ENCODE measurements around the gene LCK.
"Not testable (repeated sequence)": the region's sequence is repeated elsewhere in the genome, so short reads cannot be mapped to it uniquely, and the experiment has no call there.

- TF ChIP-seq CTCF, POLR2A (IDR thresholded peaks at IDR 0.05): not testable (repeated sequence)
Observed at GRCh38 chr1:32263236-32263593, 12.2 kb downstream of the LCK start.
